Diencephalon (tissue), 1 donor: ENCODE measurements around the gene OR51A4. TPM values are rescaled to one million over a fixed set of nuclear protein-coding genes. Genes with fewer than 3 reads are reported as not detected.

ENCODE experiments used
- total RNA-seq: library from RNA; depleted of rRNA; stranded (reverse); fragments of >200 nt; gene quantifications from one replicate; pipeline ENCODE4 v1.2.3, GENCODE V29; 2014

Gene OR51A4
- not detected for total RNA-seq

GRCh38 chr11:4947505-4947904 lies at the start of gene OR51A4:
OR51A4 (minus strand) TSS chr11:4947605; CDS start chr11:4947100, 505 bp downstream.

GRCh38 chr11:4994551-4994950 lies 47.1 kb upstream of the OR51A4 start, which contains the start of gene OR51L1:
OR51L1 (plus strand) TSS chr11:4994851; CDS start chr11:4998983, 4,132 bp downstream.

GRCh38 chr11:4955613-4956012 lies 8.2 kb upstream of the OR51A4 start, which contains the start of gene OR51A2:
OR51A2 (minus strand) TSS chr11:4955713; CDS start chr11:4955713, 0 bp downstream.

GRCh38 chr11:4924239-4924638 lies 23.2 kb downstream of the OR51A4 start, which contains the start of gene OR51G1:
OR51G1 (minus strand) TSS chr11:4924339; CDS start chr11:4924339, 0 bp downstream.

GRCh38 chr11:4919250-4919649 lies 28.2 kb downstream of the OR51A4 start, which contains the start of gene OR51G2:
OR51G2 (minus strand) TSS chr11:4919350; CDS start chr11:4915663, 3,687 bp downstream.

GRCh38 chr11:4903484-4903883 lies 43.9 kb downstream of the OR51A4 start, which contains the start of gene OR51A7:
OR51A7 (plus strand) TSS chr11:4903783; CDS start chr11:4907370, 3,587 bp downstream.

Other genes with a start within 250 kb of the OR51A4 start
- under 0.01 TPM for gene OR51E2, start 249.8 kb downstream of the OR51A4 start, total RNA-seq
- gene MMP26, start 242.8 kb downstream of the OR51A4 start, total RNA-seq = not detected
- not detected for gene OR51F1, start 177.7 kb downstream of the OR51A4 start, total RNA-seq
- not detected for gene OR52R1, start 143.2 kb downstream of the OR51A4 start, total RNA-seq
- not detected for gene OR51F2, start 126.3 kb downstream of the OR51A4 start, total RNA-seq
- gene OR51S1, start 98.4 kb downstream of the OR51A4 start, total RNA-seq = not detected
- not detected for gene OR51T1, start 65.7 kb downstream of the OR51A4 start, total RNA-seq
- gene OR51A7, start 43.8 kb downstream of the OR51A4 start, total RNA-seq = not detected
- not detected for gene OR51G2, start 28.3 kb downstream of the OR51A4 start, total RNA-seq
- not detected for gene OR51G1, start 23.3 kb downstream of the OR51A4 start, total RNA-seq
- not detected for gene OR51A2, start 8.1 kb upstream of the OR51A4 start, total RNA-seq
- gene OR51L1, start 47.2 kb upstream of the OR51A4 start, total RNA-seq = not detected
- not detected for gene OR52J3, start 98.9 kb upstream of the OR51A4 start, total RNA-seq
- not detected for gene OR52E2, start 112.0 kb upstream of the OR51A4 start, total RNA-seq
- not detected for gene OR52E1, start 122.0 kb upstream of the OR51A4 start, total RNA-seq
- gene OR52A5, start 190.8 kb upstream of the OR51A4 start, total RNA-seq = not detected
- not detected for gene OR52A1, start 207.2 kb upstream of the OR51A4 start, total RNA-seq